Left lung (tissue), 10 donors: ENCODE results near the gene ANKRD62. TPM values are rescaled to one million over a fixed set of nuclear protein-coding genes. Genes with fewer than 3 reads are reported as not detected.
"Not testable (repeated sequence)": the region's sequence is repeated elsewhere in the genome, so short reads cannot be mapped to it uniquely, and the experiment has no call there.

Experiments used
- ATAC-seq: fragments of 200-7000 bp; cut with Tn5 transposase; one replicate; pipeline ENCODE4 v1.9.1; 2020; ENCODE audit warnings: moderate library complexity
- DNase-seq, 4 donors: peaks; one replicate each; pipeline ENCODE4 v3.0.0-alpha.2; 2013 to 2020
- H3K27ac ChIP-seq, 2 donors: fragments of 200-600 bp; sonication (generic) in 1 of 2; one replicate each; pipeline versions ENCODE4 v1.5.0 to v1.8.0; 2020 to 2021
- H3K27me3 ChIP-seq, 2 donors: fragments of 200-600 bp; sonication (generic) in 1 of 2; one replicate each; pipeline versions ENCODE4 v1.5.0 to v1.8.0; 2020 to 2021
- H3K36me3 ChIP-seq, 2 donors: fragments of 200-600 bp; sonication (generic) in 1 of 2; one replicate each; pipeline versions ENCODE4 v1.5.0 to v1.8.0; 2020 to 2021
- H3K4me1 ChIP-seq, 2 donors: fragments of 200-600 bp; one replicate each; pipeline ENCODE4 v1.8.0; 2021
- H3K4me3 ChIP-seq, 2 donors: fragments of 200-600 bp; sonication (generic) in 1 of 2; one replicate each; pipeline versions ENCODE4 v1.5.0 to v1.8.0; 2020 to 2021; ENCODE audit warnings: mild to moderate bottlenecking in 1 of 2
- H3K9me3 ChIP-seq, 2 donors: fragments of 200-600 bp; sonication (generic) in 1 of 2; one replicate each; pipeline versions ENCODE4 v1.5.0 to v1.8.0; 2020 to 2021
- CTCF ChIP-seq, 2 donors: fragments of 200-600 bp; sonication (generic) in 1 of 2; IDR thresholded peaks; one replicate each; pipeline versions ENCODE4 v1.5.0 to v1.8.0; 2021; ENCODE audit warnings: antibody characterized with exemption in 2 of 2
- intact Hi-C, 2 donors: fragments of 100-400 bp; cut with DNase I; formaldehyde crosslinking; loops; one replicate each; pipeline versions ENCODE4 v1.11.2 to v1.14.2; 2022
- polyA plus RNA-seq, 6 donors: library from polyadenylated mRNA; unstranded; fragments of 120-200 nt; gene quantifications; one replicate each; pipeline ENCODE4 v1.2.1, GENCODE V29; 2013; ENCODE audit not compliant: insufficient read length in 6 of 6
- total RNA-seq, 2 donors: library from RNA; stranded (reverse); fragmentation: NEBNext Ultra II Directional; extraction: Animal tissue kit (Norgen Biotek cat#: 25700); gene quantifications; one replicate each; pipeline ENCODE4 v1.2.1, GENCODE V29; 2021
- donor health status: DM: no; HTN: yes; CAD: no.
- donor health status: DM: no; HTN: no; CAD: no.

The ANKRD62 gene
- total and polyA plus RNA-seq, 8 donors = 0.06 to 0.20 (median 0.09) TPM; not detected in 2

- H3K27ac ChIP-seq = no peak overlapping the region
- no peak for TF ChIP-seq CTCF (IDR thresholded peaks at IDR 0.05)
- H3K9me3 ChIP-seq = no peaks in the 10 kb centered on the region
- no peaks in the 10 kb centered on the region for H3K36me3 ChIP-seq
- H3K4me1 ChIP-seq = no peaks in the 10 kb centered on the region
- no peak overlapping the region for H3K4me3 ChIP-seq
- DNase-seq = no peak
- intact Hi-C loops = no loop called here
- no peak for ATAC-seq
- H3K27me3 ChIP-seq = peaks cover 0 to 16% of the 10 kb centered on the region in 2 donors
These were observed 20.6 kb upstream of the ANKRD62 start for GRCh38 chr18:12072996-12073395.

DNA sequence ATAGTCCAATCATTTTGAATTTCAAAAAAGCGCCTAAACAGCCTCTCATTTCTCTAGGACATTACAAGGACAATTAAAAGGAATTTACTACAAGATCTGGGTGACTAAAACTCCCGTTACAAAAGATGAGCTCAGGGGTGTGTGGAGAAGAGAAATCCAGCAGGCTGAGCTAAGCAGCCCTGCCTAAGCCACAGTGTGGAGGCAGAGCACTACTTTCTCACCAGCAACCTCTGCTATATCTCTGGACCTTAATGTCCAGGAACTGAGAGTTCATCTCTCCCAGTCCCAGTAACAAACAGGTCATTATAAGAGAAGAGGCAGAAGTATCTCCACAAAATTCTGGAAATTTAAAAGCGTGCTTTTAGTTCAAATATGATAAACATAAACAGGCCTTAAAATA is 18.9 kb upstream of the ANKRD62 start:
- Histone ChIP-seq H3K4me3 (no peak overlapping the region), H3K4me1 (no peaks in the 10 kb centered on the region), H3K27ac (no peak overlapping the region), H3K36me3 (no peaks in the 10 kb centered on the region), H3K9me3 (no peaks in the 10 kb centered on the region), H3K27me3 (peaks cover 0 to 16% of the 10 kb centered on the region in 2 donors)
- TF ChIP-seq CTCF (IDR thresholded peaks at IDR 0.05) = no peak
- DNase-seq = peak in 1 of 4 donors; percentile 28
- intact Hi-C loops = no loop called here
- peak; percentile 46 for ATAC-seq

DNA sequence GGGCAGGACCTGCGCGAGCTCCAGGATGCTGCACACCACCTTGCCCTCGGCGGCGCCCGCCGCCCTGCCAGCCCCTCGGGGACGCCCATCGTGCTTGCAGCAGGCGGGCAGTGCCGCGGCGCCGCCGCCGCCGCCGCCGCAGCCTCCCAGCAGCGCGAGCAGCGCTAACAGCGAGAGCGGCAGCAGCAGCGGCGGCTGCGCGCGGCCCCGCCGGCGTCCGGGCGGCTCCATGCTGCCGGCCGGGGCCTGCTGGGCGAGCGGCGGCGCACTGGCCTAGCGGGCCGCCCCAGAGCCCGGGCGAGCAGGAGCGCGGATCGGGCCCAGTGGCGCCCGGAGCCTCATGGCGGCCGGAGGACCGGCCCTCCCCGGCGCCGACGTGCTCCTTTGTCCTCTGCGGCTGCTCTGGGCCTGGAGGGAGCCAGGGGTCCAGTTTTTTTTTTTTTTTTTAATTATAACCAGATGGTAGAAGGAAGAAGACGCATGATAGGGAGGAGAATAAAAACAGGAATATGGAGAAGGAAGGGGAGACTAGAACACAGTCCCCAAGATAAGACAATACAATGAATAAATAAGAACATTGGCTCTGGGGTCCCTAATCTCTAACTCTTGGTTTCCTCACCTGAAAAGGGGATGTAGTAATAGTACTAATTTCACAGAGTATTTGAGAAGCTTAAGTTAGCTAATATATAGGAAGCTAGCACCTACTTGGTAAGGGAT is 17.1 kb upstream of the ANKRD62 start:
- DNase-seq = peak in 2 of 4 donors; percentile 26 to 81
- Histone ChIP-seq H3K36me3 (no peaks in the 10 kb centered on the region), H3K9me3 (no peaks in the 10 kb centered on the region), H3K4me3 (peak overlapping the region in 1 of 2 donors; percentile 11), H3K27me3 (peaks cover 0 to 16% of the 10 kb centered on the region in 2 donors), H3K27ac (no peak overlapping the region), H3K4me1 (no peaks in the 10 kb centered on the region)
- intact Hi-C loops = no loop called here
- ATAC-seq = peak; percentile 75
- no peak for TF ChIP-seq CTCF (IDR thresholded peaks at IDR 0.05)

GRCh38 chr18:12077994-12078393 is 15.6 kb upstream of the ANKRD62 start:
- H3K36me3 ChIP-seq, DNase-seq, intact Hi-C loops, H3K4me1 ChIP-seq, ATAC-seq, H3K27ac ChIP-seq, H3K9me3 ChIP-seq, H3K4me3 ChIP-seq: not testable (repeated sequence)
- H3K27me3 ChIP-seq = peaks cover 0 to 16% of the 10 kb centered on the region in 2 donors

DNA sequence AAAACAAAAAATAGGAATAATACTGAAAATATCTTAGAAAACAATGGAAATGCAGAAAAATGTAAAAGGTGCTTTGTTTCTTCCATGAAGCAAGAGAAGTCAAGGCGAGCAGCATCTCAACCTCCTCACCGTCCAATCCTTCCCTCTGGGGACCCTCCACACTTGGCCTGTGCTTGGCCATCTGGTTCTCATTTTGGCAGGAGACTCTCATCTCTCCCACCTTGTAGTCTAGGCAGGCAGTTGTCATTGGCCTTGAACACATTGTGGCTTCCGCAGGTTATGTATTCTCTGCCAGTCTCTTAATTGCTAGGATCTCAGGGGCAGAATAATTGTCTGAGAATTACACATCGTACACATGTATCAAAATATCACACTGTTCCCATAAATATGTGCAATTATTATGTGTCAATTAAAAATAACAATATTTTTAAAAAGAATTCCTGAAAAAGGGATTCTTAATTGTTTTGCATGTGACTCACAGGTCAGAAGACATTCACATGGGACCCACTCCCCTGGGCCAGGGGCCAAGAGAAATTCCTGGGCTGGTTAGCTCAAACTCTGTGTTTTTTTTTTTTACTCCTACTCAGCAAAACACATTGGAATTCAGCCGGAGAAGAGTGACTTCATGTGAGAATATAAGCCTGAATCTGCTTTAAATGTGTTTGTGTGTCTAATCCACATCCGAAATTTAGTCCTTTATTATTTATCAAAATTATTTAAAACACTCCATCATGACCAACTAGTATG is 14.0 kb upstream of the ANKRD62 start:
- Histone ChIP-seq H3K27ac (peak overlapping the region in 1 of 2 donors; percentile 10), H3K27me3 (peaks cover 0 to 16% of the 10 kb centered on the region in 2 donors), H3K36me3 (no peaks in the 10 kb centered on the region), H3K4me1 (no peaks in the 10 kb centered on the region), H3K9me3 (no peaks in the 10 kb centered on the region), H3K4me3 (no peak overlapping the region)
- intact Hi-C loops = no loop called here
- ATAC-seq (peak; percentile 28), DNase-seq (peak in 1 of 4 donors; percentile 16)
- TF ChIP-seq CTCF (IDR thresholded peaks at IDR 0.05) = no peak
